Neural progenitor cell (in vitro differentiated cells): ENCODE data around the gene PRDM16. TPM values are rescaled to one million over a fixed set of nuclear protein-coding genes. Genes with fewer than 3 reads are reported as not detected.

Experiments
- DNase-seq: peaks from one replicate; pipeline ENCODE4 v3.0.0-alpha.2; 2016; ENCODE audit warnings: low spot score
- H2AFZ ChIP-seq: fragments of 200-600 bp; sonication (generic); replicated peaks from 2 replicates; pipeline ENCODE4 v1.6.1; 2016; ENCODE audit warnings: antibody characterized with exemption
- H3F3A ChIP-seq: fragments of 200-600 bp; sonication (generic); 2 replicates; pipeline ENCODE4 v1.6.1; 2016; ENCODE audit warnings: antibody characterized with exemption, low read depth
- H3K27ac ChIP-seq: fragments of 200-600 bp; sonication (generic); 2 replicates; pipeline ENCODE4 v1.5.1; 2016; ENCODE audit warnings: mild to moderate bottlenecking
- H3K27me3 ChIP-seq: fragments of 200-600 bp; sonication (generic); 2 replicates; pipeline ENCODE4 v1.6.1; 2016; ENCODE audit warnings: mild to moderate bottlenecking, moderate library complexity
- H3K36me3 ChIP-seq: fragments of 200-600 bp; sonication (generic); 2 replicates; pipeline ENCODE4 v1.5.1; 2016
- H3K4me1 ChIP-seq: fragments of 200-600 bp; sonication (generic); 2 replicates; pipeline ENCODE4 v1.6.1; 2016; ENCODE audit warnings: mixed run types
- H3K4me2 ChIP-seq: fragments of 200-600 bp; sonication (generic); 2 replicates; pipeline ENCODE4 v1.6.1; 2016
- H3K4me3 ChIP-seq: fragments of 200-600 bp; sonication (generic); 2 replicates; pipeline ENCODE4 v1.5.1; 2016
- H3K79me2 ChIP-seq: fragments of 200-600 bp; sonication (generic); 2 replicates; pipeline ENCODE4 v1.6.1; 2016; ENCODE audit warnings: low read depth
- H3K9ac ChIP-seq: fragments of 200-600 bp; sonication (generic); 2 replicates; pipeline ENCODE4 v1.6.1; 2016
- H3K9me3 ChIP-seq: fragments of 200-600 bp; sonication (generic); 2 replicates; pipeline ENCODE4 v1.5.1; 2016; ENCODE audit warnings: low read depth
- H4K20me1 ChIP-seq: fragments of 200-600 bp; sonication (generic); 2 replicates; pipeline ENCODE4 v1.6.1; 2016; ENCODE audit warnings: low read depth
- H3K27ac Mint-ChIP-seq: 3 replicates; pipeline ENCODE4 v1.8.0; 2021; ENCODE audit warnings: mixed read lengths
- H3K27me3 Mint-ChIP-seq: 2 replicates; pipeline ENCODE4 v1.8.0; 2022; ENCODE audit warnings: low read depth, mild to moderate bottlenecking, inconsistent platforms, moderate library complexity, mixed read lengths; ENCODE audit not compliant: insufficient read depth
- H3K36me3 Mint-ChIP-seq: 3 replicates; pipeline ENCODE4 v1.8.0; 2021; ENCODE audit warnings: mixed read lengths
- H3K4me1 Mint-ChIP-seq: 3 replicates; pipeline ENCODE4 v1.8.0; 2021; ENCODE audit warnings: mixed read lengths
- H3K4me3 Mint-ChIP-seq: 3 replicates; pipeline ENCODE4 v1.8.0; 2021; ENCODE audit warnings: mild to moderate bottlenecking, moderate library complexity, mixed read lengths
- H3K9me3 Mint-ChIP-seq: 3 replicates; pipeline ENCODE4 v1.8.0; 2020; ENCODE audit warnings: mixed read lengths
- EZH2 ChIP-seq: fragments of 200-600 bp; sonication (generic); IDR thresholded peaks from 2 replicates; pipeline ENCODE4 v1.6.1; 2017; ENCODE audit warnings: antibody characterized with exemption, mild to moderate bottlenecking, moderate library complexity
- EZH2phosphoT487 ChIP-seq: fragments of 200-600 bp; sonication (generic); IDR thresholded peaks from 2 replicates; pipeline ENCODE4 v1.6.1; 2017; ENCODE audit warnings: antibody characterized with exemption
- total RNA-seq: library from RNA; depleted of rRNA; stranded (reverse); fragments of >200 nt; gene quantifications from 2 replicates; pipeline ENCODE4 v1.2.3, GENCODE V29; 2015; ENCODE audit warnings: low replicate concordance
- TF ChIP-seq, protein P1 (sequence below): fragments of 200-600 bp; sonication (generic); IDR thresholded peaks from 2 replicates; pipeline ENCODE4 v1.5.1; 2017; ENCODE audit warnings: antibody characterized with exemption, mild to moderate bottlenecking

PRDM16 gene
- total RNA-seq, 1 donor from 2014 or later, result 1.9 TPM

DNA sequence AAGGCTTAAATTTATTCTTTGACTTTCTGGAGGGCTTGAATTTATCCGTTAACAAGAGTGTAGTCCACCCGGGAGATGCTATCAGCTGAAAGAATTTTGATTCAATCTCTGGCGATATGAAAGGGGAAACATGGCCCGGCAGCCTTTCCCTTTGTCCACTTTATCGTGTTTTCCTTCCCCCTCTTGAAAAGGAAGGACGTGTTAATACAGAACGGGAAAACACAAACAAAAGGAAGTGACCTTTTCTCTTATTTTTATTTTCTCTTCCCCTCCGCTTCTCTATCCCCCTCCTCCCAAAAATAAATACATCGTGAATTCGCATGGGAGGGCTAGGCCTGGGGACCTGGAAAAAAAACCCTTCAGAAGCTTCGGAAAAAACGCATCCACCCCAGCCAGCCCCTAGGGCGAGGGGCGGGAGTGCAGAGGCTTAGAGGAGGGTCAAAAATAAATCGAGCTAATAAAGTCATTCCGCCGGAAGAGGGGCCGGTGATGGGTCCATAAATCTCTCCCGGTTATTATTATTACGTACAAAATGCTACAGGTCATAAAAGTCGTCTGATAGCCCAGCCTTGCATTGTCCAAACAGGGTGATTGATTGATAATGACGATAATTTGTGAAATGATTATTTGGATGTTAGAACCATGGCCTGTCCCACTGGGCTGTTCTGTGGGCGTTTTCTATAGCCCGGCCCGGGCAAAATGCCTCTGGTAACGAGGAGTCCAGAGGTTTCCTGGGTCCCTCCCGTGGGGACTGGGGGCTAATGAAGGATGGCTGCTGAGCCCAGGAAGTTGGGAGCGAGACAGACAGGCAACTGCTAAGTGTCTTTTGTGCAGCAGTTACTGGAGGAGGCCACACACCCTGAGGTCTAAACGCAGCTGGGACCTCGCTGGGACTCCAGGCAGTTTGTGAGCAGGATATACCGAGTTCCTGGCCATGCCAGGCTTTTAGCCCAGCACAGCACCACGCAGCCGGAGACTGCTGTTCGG is 179.4 kb downstream of the PRDM16 start:
- Mint-ChIP-seq H3K4me1 (peaks cover 67% of the 10 kb centered on the region), H3K4me3 (peak overlapping the region; percentile 73), H3K36me3 (peaks cover under 1% of the 10 kb centered on the region), H3K27ac (peak overlapping the region; percentile 95), H3K9me3 (no peaks in the 10 kb centered on the region), H3K27me3 (peaks cover 13% of the 10 kb centered on the region)
- H3K4me1 ChIP-seq, result peaks cover 59% of the 10 kb centered on the region
- peaks cover 40% of the 10 kb centered on the region for H3F3A ChIP-seq
- peaks cover 20% of the 10 kb centered on the region for H4K20me1 ChIP-seq
- no peak overlapping the region for H2AFZ ChIP-seq
- no peak for TF ChIP-seq EZH2
- TF ChIP-seq EZH2phosphoT487, result no peak
- TF ChIP-seq, protein P1, sequence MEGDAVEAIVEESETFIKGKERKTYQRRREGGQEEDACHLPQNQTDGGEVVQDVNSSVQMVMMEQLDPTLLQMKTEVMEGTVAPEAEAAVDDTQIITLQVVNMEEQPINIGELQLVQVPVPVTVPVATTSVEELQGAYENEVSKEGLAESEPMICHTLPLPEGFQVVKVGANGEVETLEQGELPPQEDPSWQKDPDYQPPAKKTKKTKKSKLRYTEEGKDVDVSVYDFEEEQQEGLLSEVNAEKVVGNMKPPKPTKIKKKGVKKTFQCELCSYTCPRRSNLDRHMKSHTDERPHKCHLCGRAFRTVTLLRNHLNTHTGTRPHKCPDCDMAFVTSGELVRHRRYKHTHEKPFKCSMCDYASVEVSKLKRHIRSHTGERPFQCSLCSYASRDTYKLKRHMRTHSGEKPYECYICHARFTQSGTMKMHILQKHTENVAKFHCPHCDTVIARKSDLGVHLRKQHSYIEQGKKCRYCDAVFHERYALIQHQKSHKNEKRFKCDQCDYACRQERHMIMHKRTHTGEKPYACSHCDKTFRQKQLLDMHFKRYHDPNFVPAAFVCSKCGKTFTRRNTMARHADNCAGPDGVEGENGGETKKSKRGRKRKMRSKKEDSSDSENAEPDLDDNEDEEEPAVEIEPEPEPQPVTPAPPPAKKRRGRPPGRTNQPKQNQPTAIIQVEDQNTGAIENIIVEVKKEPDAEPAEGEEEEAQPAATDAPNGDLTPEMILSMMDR, result no peak
- H3K9ac ChIP-seq, result no peak overlapping the region
- H3K36me3 ChIP-seq, result no peaks in the 10 kb centered on the region
- no peaks in the 10 kb centered on the region for H3K79me2 ChIP-seq
- peaks cover 21% of the 10 kb centered on the region for H3K27me3 ChIP-seq
- DNase-seq, result peak; percentile 67
- peak overlapping the region; percentile 74 for H3K4me2 ChIP-seq
- H3K9me3 ChIP-seq, result no peaks in the 10 kb centered on the region
- peak overlapping the region; percentile 90 for H3K27ac ChIP-seq
- peak overlapping the region; percentile 33 for H3K4me3 ChIP-seq

DNA sequence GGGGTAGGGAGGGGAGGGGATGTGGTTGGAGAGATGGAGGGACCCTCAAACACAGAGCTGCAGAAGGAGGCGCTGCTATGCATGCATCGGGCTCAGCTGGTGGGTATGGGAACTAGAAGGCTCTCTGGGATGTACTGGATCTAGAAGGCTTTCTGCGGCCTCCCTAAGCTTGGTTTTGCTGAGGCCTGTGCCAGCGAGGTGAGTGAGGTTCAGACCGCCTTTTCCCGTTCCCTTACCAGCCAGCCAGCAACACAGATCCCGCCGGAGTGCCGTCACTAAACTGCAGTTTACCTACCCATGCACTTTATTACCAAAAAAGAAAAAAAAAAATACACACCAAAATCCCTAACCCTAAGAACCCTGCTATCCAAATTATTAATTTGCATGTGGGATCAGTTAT is 180.2 kb downstream of the PRDM16 start:
- H3K4me2 ChIP-seq, result peak overlapping the region; percentile 74
- H3K36me3 ChIP-seq, result no peaks in the 10 kb centered on the region
- H2AFZ ChIP-seq, result no peak overlapping the region
- H3K27me3 ChIP-seq, result peaks cover 21% of the 10 kb centered on the region
- H3K4me3 ChIP-seq, result no peak overlapping the region
- Mint-ChIP-seq H3K9me3 (peaks cover 5% of the 10 kb centered on the region), H3K4me1 (peaks cover 67% of the 10 kb centered on the region), H3K27me3 (peaks cover 12% of the 10 kb centered on the region), H3K27ac (peak overlapping the region; percentile 95), H3K4me3 (peak overlapping the region; percentile 73), H3K36me3 (no peaks in the 10 kb centered on the region)
- no peak overlapping the region for H3K9ac ChIP-seq
- H3K79me2 ChIP-seq, result no peaks in the 10 kb centered on the region
- H3K27ac ChIP-seq, result peak overlapping the region; percentile 90
- peaks cover 20% of the 10 kb centered on the region for H4K20me1 ChIP-seq
- peak; percentile 76 for DNase-seq
- H3K4me1 ChIP-seq, result peaks cover 59% of the 10 kb centered on the region
- TF ChIP-seq, protein P1, result no peak
- no peak for TF ChIP-seq EZH2phosphoT487
- no peak for TF ChIP-seq EZH2
- H3K9me3 ChIP-seq, result no peaks in the 10 kb centered on the region
- peaks cover 40% of the 10 kb centered on the region for H3F3A ChIP-seq

DNA sequence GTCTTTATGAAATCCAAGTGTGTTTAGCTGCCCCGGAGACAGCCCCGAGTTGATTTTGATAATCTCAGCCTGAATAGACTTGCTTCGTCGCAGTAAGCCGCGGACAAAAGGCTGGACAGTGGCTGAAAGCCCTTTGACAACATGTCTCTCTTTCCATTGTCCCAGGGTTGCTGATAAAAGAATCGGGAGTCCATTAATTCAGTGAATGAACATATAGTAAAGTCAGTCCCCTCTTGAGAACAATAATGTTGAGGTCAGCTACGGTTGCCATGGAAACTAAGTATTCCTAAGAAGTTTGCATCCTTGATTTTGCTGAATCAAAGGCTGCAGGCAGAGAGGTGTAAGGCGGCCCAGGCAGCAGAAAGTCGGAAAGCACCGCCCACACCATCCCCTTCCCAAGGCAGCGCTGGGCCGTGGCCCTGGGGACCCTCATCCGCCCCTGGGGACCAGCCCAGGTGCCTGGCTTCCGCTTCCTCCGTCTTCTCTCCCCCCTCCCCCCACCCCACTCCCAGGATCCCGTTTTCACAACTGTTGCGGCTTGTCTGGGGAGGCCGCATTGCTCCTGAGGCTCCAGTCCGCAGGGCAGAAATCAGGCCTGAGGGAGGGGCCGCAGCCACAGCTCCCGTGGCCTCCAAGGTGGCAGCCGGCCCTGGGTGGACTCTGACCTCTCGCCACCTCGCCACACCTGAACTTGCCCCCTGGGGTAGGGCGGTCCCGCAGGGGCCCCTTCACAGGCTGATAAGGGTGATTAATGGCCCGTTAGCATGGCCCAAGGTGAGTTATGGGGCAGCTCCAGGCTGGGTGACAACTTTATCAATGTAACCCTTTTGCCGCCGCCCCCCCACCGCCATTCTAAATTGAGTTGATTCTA is 180.9 kb downstream of the PRDM16 start:
- Histone ChIP-seq H3K36me3 (no peaks in the 10 kb centered on the region), H2AFZ (no peak overlapping the region), H3K27me3 (peaks cover 21% of the 10 kb centered on the region), H3K4me3 (no peak overlapping the region), H3K9me3 (no peaks in the 10 kb centered on the region), H3K4me1 (peaks cover 59% of the 10 kb centered on the region), H4K20me1 (peaks cover 20% of the 10 kb centered on the region), H3K27ac (peak overlapping the region; percentile 90), H3K9ac (no peak overlapping the region), H3F3A (peaks cover 40% of the 10 kb centered on the region), H3K4me2 (peak overlapping the region; percentile 74), H3K79me2 (no peaks in the 10 kb centered on the region)
- peaks cover 62% of the 10 kb centered on the region for H3K4me1 Mint-ChIP-seq
- H3K27ac Mint-ChIP-seq, result peak overlapping the region; percentile 97
- H3K27me3 Mint-ChIP-seq, result peaks cover 7% of the 10 kb centered on the region
- TF ChIP-seq EZH2phosphoT487, result no peak
- TF ChIP-seq, protein P1, result no peak
- TF ChIP-seq EZH2, result no peak
- peak; percentile 96 for DNase-seq
- no peaks in the 10 kb centered on the region for H3K36me3 Mint-ChIP-seq
- peak overlapping the region; percentile 73 for H3K4me3 Mint-ChIP-seq
- peaks cover 5% of the 10 kb centered on the region for H3K9me3 Mint-ChIP-seq
